ENCODE measurements around the gene PCGF1.
"Not testable (repeated sequence)": the region's sequence is repeated elsewhere in the genome, so short reads cannot be mapped to it uniquely, and the experiment has no call there.

Gene PCGF1

GRCh38 chr2:74471332-74472065 lies 36.0 kb downstream of the PCGF1 start:
- DNase-seq = no peak

- not testable (repeated sequence) for DNase-seq
Observed at GRCh38 chr2:74470742-74471141, 36.8 kb downstream of the PCGF1 start.

GRCh38 chr2:74464406-74464805 lies 43.1 kb downstream of the PCGF1 start:
- DNase-seq = no peak

- DNase-seq = no peak
Observed at GRCh38 chr2:74462786-74463105, 44.7 kb downstream of the PCGF1 start.

GRCh38 chr2:74462054-74462785 lies 45.3 kb downstream of the PCGF1 start:
- DNase-seq = no peak

- DNase-seq = no peak
Observed at GRCh38 chr2:74461187-74462053, 46.1 kb downstream of the PCGF1 start.

GRCh38 chr2:74460187-74460586 lies 47.3 kb downstream of the PCGF1 start:
- DNase-seq = not testable (repeated sequence)

GRCh38 chr2:74459503-74460118 lies 47.9 kb downstream of the PCGF1 start:
- not testable (repeated sequence) for DNase-seq

GRCh38 chr2:74458938-74459363 lies 48.5 kb downstream of the PCGF1 start:
- no peak for DNase-seq

GRCh38 chr2:74458132-74458937 lies 49.2 kb downstream of the PCGF1 start, which contains the start of gene WBP1:
Gene WBP1, plus strand, starts transcription at chr2:74458438. Its CDS starts 165 bp downstream, at chr2:74458603.
- DNase-seq = peak; percentile 100

- DNase-seq = peak; percentile 83
Observed at GRCh38 chr2:74457549-74458131, 49.9 kb downstream of the PCGF1 start.

GRCh38 chr2:74457129-74457548 lies 50.4 kb downstream of the PCGF1 start:
- no peak for DNase-seq
